HL-60 (cell line): Measurements from ENCODE around the gene ZNF621.
A peak's percentile ranks its signal among the peaks of the same experiment; 100 is the strongest.

Experiments used
- DNase-seq, 2 experiments: peaks; one replicate each; pipeline ENCODE4 v3.0.0-alpha.2; 2010 to 2020; ENCODE audit warnings: low read depth in 1 of 2, low spot score in 1 of 2
- H3K27ac ChIP-seq: fragments of 250-450 bp; sonication (Bioruptor Pico); replicated peaks from 2 replicates; pipeline ENCODE4 v1.5.1; 2020; ENCODE audit warnings: mild to moderate bottlenecking, moderate library complexity
- H3K27me3 ChIP-seq: fragments of 250-450 bp; sonication (Bioruptor Pico); 2 replicates; pipeline ENCODE4 v1.5.1; 2021; ENCODE audit warnings: mild to moderate bottlenecking, moderate library complexity; ENCODE audit not compliant: insufficient read depth, poor library complexity, severe bottlenecking
- H3K4me3 ChIP-seq: replicated peaks from 2 replicates; pipeline ENCODE4 v1.5.1; 2011; ENCODE audit warnings: mild to moderate bottlenecking, control low read depth, low read length; ENCODE audit not compliant: insufficient read depth
- GABPA ChIP-seq: IDR thresholded peaks from 2 replicates; pipeline ENCODE4 v1.6.1; 2012; ENCODE audit warnings: low read depth
- POLR2AphosphoS5 ChIP-seq: IDR thresholded peaks from 2 replicates; pipeline ENCODE4 v1.6.1; 2012; ENCODE audit warnings: low read depth
- SPI1 ChIP-seq: IDR thresholded peaks from 2 replicates; pipeline ENCODE4 v1.6.1; 2012; ENCODE audit warnings: low read depth, mild to moderate bottlenecking, borderline replicate concordance
- TF ChIP-seq, protein P1 (sequence below): IDR thresholded peaks from one replicate; pipeline ENCODE4 v1.5.1; 2011; ENCODE audit warnings: low read length, control low read depth, inconsistent platforms; ENCODE audit not compliant: insufficient read depth
- TF ChIP-seq, protein P2 (sequence below): IDR thresholded peaks from 2 replicates; pipeline ENCODE4 v1.6.1; 2012; ENCODE audit warnings: low read depth; ENCODE audit not compliant: insufficient replicate concordance

ZNF621 gene

GRCh38 chr3:40576396-40576795 is 51.6 kb downstream of the ZNF621 start:
- no peak overlapping the region for H3K4me3 ChIP-seq

DNA sequence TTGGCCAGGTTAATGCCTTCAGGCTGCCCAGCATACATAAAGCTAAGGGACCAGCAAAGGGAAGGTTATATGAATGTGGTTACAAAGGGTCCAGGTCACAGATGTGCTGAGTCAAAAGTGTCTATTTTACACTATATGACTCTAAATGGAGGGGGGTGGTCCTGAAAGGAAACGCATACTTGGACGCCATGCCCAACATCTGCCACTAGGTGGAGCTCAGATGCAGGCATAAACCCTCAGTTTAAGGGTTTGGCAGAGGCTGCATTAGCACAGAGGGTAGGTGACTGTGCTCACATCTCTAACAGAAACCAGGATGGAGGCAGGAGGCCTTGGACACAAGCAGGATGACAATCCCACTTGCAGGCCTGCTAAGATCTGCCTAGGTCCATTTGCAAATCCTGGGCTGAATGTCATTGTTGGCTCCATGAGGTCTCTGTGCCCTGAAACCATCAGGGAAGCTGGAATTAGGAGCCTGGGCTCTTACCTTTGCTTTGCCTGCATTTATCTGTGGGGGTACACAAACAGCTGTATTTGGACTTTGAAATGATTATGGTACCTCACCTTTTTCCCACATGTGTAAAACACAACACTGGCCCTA is 55.8 kb downstream of the ZNF621 start:
- Histone ChIP-seq H3K27me3 (peaks cover 4% of the 10 kb centered on the region), H3K27ac (no peak overlapping the region)
- DNase-seq = peak; percentile 11 to 58

More at GRCh38 chr3:40576396-40576795, 51.6 kb downstream of the ZNF621 start:
- TF ChIP-seq POLR2AphosphoS5 (no peak), SPI1 (no peak), GABPA (no peak)
- TF ChIP-seq, protein P1, sequence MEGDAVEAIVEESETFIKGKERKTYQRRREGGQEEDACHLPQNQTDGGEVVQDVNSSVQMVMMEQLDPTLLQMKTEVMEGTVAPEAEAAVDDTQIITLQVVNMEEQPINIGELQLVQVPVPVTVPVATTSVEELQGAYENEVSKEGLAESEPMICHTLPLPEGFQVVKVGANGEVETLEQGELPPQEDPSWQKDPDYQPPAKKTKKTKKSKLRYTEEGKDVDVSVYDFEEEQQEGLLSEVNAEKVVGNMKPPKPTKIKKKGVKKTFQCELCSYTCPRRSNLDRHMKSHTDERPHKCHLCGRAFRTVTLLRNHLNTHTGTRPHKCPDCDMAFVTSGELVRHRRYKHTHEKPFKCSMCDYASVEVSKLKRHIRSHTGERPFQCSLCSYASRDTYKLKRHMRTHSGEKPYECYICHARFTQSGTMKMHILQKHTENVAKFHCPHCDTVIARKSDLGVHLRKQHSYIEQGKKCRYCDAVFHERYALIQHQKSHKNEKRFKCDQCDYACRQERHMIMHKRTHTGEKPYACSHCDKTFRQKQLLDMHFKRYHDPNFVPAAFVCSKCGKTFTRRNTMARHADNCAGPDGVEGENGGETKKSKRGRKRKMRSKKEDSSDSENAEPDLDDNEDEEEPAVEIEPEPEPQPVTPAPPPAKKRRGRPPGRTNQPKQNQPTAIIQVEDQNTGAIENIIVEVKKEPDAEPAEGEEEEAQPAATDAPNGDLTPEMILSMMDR = no peak
- TF ChIP-seq, protein P2, sequence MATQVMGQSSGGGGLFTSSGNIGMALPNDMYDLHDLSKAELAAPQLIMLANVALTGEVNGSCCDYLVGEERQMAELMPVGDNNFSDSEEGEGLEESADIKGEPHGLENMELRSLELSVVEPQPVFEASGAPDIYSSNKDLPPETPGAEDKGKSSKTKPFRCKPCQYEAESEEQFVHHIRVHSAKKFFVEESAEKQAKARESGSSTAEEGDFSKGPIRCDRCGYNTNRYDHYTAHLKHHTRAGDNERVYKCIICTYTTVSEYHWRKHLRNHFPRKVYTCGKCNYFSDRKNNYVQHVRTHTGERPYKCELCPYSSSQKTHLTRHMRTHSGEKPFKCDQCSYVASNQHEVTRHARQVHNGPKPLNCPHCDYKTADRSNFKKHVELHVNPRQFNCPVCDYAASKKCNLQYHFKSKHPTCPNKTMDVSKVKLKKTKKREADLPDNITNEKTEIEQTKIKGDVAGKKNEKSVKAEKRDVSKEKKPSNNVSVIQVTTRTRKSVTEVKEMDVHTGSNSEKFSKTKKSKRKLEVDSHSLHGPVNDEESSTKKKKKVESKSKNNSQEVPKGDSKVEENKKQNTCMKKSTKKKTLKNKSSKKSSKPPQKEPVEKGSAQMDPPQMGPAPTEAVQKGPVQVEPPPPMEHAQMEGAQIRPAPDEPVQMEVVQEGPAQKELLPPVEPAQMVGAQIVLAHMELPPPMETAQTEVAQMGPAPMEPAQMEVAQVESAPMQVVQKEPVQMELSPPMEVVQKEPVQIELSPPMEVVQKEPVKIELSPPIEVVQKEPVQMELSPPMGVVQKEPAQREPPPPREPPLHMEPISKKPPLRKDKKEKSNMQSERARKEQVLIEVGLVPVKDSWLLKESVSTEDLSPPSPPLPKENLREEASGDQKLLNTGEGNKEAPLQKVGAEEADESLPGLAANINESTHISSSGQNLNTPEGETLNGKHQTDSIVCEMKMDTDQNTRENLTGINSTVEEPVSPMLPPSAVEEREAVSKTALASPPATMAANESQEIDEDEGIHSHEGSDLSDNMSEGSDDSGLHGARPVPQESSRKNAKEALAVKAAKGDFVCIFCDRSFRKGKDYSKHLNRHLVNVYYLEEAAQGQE = no peak
- no peak for DNase-seq
- Histone ChIP-seq H3K27me3 (peaks cover 4% of the 10 kb centered on the region), H3K27ac (no peak overlapping the region)

DNA sequence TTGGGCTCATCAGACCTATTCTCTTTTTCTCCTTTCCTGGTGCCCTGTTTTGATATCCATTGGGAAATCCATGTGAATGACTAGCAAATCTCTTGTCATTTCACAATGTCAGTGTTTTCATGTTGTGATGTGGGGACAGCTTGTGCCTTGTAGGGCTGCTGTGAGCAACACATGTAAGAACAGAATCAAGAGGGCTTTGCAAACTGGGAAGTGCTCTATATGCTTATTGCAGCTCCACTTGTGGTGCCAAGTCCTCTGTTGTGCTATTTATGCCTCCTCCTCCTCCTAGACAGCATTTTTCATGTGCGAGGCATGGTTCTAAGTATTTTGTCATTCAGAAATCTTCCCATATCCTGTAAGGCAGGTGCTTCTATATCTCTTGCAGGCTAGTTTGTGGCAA is 56.4 kb downstream of the ZNF621 start:
- no peak for DNase-seq
- Histone ChIP-seq H3K27ac (no peak overlapping the region), H3K27me3 (peaks cover 4% of the 10 kb centered on the region), H3K4me3 (no peak overlapping the region)
- no peak for TF ChIP-seq POLR2AphosphoS5
- TF ChIP-seq, protein P2 = no peak

More for the DNA sequence above, 55.8 kb downstream of the ZNF621 start:
- no peak for TF ChIP-seq GABPA
- TF ChIP-seq, protein P1 = peak; percentile 92
- TF ChIP-seq POLR2AphosphoS5 = no peak
- H3K4me3 ChIP-seq = no peak overlapping the region

GRCh38 chr3:40582401-40583027 is 57.8 kb downstream of the ZNF621 start:
- H3K4me3 ChIP-seq = no peak overlapping the region
- TF ChIP-seq, protein P1 = no peak
- TF ChIP-seq POLR2AphosphoS5 (no peak), SPI1 (no peak), GABPA (no peak)
- TF ChIP-seq, protein P2 = no peak
- no peak overlapping the region for H3K27ac ChIP-seq
- no peaks in the 10 kb centered on the region for H3K27me3 ChIP-seq
- no peak for DNase-seq
